Activated T-helper 9 cell treated with anti-CD3 and anti-CD28 coated beads, Interleukin-2, amount 50 U/mL, for 16 hours (primary cell): Measurements from ENCODE around the gene LRRC74A.

Experiments used
- DNase-seq: peaks from one replicate; pipeline ENCODE4 v3.0.0-alpha.2; 2020; ENCODE audit warnings: low read depth

Gene LRRC74A

GRCh38 chr14:76810525-76810924 lies 15.7 kb upstream of the LRRC74A start:
- DNase-seq, result no peak

- no peak for DNase-seq
Observed at GRCh38 chr14:76810953-76811400, 15.2 kb upstream of the LRRC74A start.

- no peak for DNase-seq
Observed at GRCh38 chr14:76811561-76811960, 14.6 kb upstream of the LRRC74A start.

GRCh38 chr14:76812093-76812421 lies 14.2 kb upstream of the LRRC74A start:
- DNase-seq, result no peak

GRCh38 chr14:76812422-76813383 lies 13.5 kb upstream of the LRRC74A start, which contains the start of gene ANGEL1:
ANGEL1 (minus strand) TSS chr14:76812882; CDS start chr14:76812827, 55 bp downstream.
- peak; percentile 94 for DNase-seq

- DNase-seq, result no peak
Observed at GRCh38 chr14:76814726-76815645, 11.2 kb upstream of the LRRC74A start.

GRCh38 chr14:76820700-76821099 lies 5.5 kb upstream of the LRRC74A start:
- DNase-seq, result no peak

- DNase-seq, result no peak
Observed at GRCh38 chr14:76827696-76828296, 1.6 kb downstream of the LRRC74A start.

GRCh38 chr14:76828339-76829012 lies 2.3 kb downstream of the LRRC74A start:
- DNase-seq, result no peak

GRCh38 chr14:76829013-76829365 lies 2.8 kb downstream of the LRRC74A start:
- DNase-seq, result no peak

GRCh38 chr14:76829650-76830421 lies 3.6 kb downstream of the LRRC74A start:
- DNase-seq, result no peak

- DNase-seq, result no peak
Observed at GRCh38 chr14:76830556-76830955, 4.3 kb downstream of the LRRC74A start.

- DNase-seq, result no peak
Observed at GRCh38 chr14:76832503-76832988, 6.3 kb downstream of the LRRC74A start.

GRCh38 chr14:76833011-76833410 lies 6.8 kb downstream of the LRRC74A start:
- no peak for DNase-seq

- no peak for DNase-seq
Observed at GRCh38 chr14:76834241-76834661, 8.0 kb downstream of the LRRC74A start.

- no peak for DNase-seq
Observed at GRCh38 chr14:76836029-76836630, 9.9 kb downstream of the LRRC74A start.

GRCh38 chr14:76837524-76837923 lies 11.3 kb downstream of the LRRC74A start:
- no peak for DNase-seq

GRCh38 chr14:76842414-76842813 lies 16.2 kb downstream of the LRRC74A start:
- DNase-seq, result no peak

- DNase-seq, result peak; percentile 41
Observed at GRCh38 chr14:76844223-76844622, 18.0 kb downstream of the LRRC74A start.

GRCh38 chr14:76846331-76847047 lies 20.3 kb downstream of the LRRC74A start:
- no peak for DNase-seq
